ENCODE results near the gene TMED1. TPM values are rescaled to one million over a fixed set of nuclear protein-coding genes. Genes with fewer than 3 reads are reported as not detected.

Gene TMED1
- total RNA-seq, 2 donors from 2014 or later: 41.9 to 47.8 TPM

DNA sequence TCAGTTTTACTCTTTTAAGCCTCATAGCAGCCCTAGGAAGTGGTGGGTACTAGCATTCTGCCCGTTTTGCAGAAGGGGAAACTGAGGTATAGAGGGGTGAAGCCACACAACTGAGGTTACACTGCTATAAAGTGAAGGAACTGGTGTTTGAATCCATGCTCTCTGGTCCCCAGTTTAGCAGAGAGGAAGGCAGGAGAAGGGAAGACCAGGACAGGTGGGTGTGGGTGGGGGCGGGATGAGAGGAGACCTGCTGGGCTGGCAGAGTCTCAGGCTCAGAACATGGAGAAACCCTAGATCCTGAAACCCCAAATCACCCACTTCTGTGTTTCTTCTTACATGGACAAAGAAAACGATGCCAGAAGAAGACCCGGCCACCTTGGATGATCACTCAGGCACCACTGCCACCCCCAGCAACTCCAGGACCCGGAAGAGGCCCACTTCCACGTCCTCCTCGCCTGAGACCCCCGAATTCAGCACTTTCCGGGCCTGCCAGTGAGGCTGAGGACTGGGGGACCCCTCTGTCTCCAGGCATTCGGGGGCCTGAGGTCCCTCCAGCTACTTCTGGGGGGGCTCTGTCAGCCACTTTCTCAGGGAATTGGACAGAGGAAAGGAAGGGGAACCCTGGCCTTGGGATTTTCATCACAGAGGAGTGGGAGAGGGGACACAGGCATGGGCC, 33.0 kb upstream of the TMED1 start:
- H3K36me3 ChIP-seq: no peaks in the 10 kb centered on the region
- WGBS: 92% methylated on average over 10 of the region's 10 CpGs
- H3K4me3 ChIP-seq: no peak overlapping the region
- no peaks in the 10 kb centered on the region for H3K9me3 ChIP-seq
- TF ChIP-seq POLR2A (IDR thresholded peaks at IDR 0.05) (no peak), POLR2AphosphoS5 (IDR thresholded peaks at IDR 0.05) (no peak)
- TF ChIP-seq, protein P1, sequence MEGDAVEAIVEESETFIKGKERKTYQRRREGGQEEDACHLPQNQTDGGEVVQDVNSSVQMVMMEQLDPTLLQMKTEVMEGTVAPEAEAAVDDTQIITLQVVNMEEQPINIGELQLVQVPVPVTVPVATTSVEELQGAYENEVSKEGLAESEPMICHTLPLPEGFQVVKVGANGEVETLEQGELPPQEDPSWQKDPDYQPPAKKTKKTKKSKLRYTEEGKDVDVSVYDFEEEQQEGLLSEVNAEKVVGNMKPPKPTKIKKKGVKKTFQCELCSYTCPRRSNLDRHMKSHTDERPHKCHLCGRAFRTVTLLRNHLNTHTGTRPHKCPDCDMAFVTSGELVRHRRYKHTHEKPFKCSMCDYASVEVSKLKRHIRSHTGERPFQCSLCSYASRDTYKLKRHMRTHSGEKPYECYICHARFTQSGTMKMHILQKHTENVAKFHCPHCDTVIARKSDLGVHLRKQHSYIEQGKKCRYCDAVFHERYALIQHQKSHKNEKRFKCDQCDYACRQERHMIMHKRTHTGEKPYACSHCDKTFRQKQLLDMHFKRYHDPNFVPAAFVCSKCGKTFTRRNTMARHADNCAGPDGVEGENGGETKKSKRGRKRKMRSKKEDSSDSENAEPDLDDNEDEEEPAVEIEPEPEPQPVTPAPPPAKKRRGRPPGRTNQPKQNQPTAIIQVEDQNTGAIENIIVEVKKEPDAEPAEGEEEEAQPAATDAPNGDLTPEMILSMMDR (IDR thresholded peaks at IDR 0.05): no peak
- H3K4me1 ChIP-seq (replicated peaks): no peaks in the 10 kb centered on the region
- no peak overlapping the region for H3K27ac ChIP-seq
- no peak for DNase-seq (ENCODE audit: low spot score)
- H3K27me3 ChIP-seq (replicated peaks; ENCODE audit: insufficient read depth): no peaks in the 10 kb centered on the region
- intact Hi-C loops (cut with DNase I): no loop called here

DNA sequence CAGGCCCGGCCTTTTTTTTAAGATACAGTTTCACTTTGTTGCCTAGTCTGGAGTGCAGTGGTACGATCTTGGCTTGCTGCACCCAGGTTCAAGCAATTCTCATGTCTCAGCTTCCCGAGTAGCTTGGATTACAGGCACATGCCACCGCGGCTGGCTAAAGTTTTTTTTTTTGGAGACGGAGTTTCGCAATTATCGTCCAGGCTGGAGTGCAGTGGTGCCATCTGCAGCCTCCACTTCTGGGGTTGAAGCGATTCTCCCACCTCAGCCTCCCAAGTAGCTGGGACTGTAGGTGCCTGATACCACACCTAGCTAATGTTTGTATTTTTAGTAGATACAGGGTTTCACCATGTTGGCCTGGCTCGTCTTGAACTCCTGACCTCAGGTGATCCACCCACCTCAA, 30.5 kb upstream of the TMED1 start:
- no peak overlapping the region for H3K27ac ChIP-seq
- TF ChIP-seq, protein P1 (IDR thresholded peaks at IDR 0.05): no peak
- TF ChIP-seq POLR2AphosphoS5 (IDR thresholded peaks at IDR 0.05) (no peak), POLR2A (IDR thresholded peaks at IDR 0.05) (no peak)
- no peak for DNase-seq (ENCODE audit: low spot score)
- no peak overlapping the region for H3K4me3 ChIP-seq
- H3K27me3 ChIP-seq (replicated peaks; ENCODE audit: insufficient read depth): no peaks in the 10 kb centered on the region
- no peaks in the 10 kb centered on the region for H3K9me3 ChIP-seq
- 87% methylated on average over 10 of the region's 10 CpGs for WGBS
- H3K36me3 ChIP-seq: no peaks in the 10 kb centered on the region
- intact Hi-C loops (cut with DNase I): no loop called here
- no peaks in the 10 kb centered on the region for H3K4me1 ChIP-seq (replicated peaks)

DNA sequence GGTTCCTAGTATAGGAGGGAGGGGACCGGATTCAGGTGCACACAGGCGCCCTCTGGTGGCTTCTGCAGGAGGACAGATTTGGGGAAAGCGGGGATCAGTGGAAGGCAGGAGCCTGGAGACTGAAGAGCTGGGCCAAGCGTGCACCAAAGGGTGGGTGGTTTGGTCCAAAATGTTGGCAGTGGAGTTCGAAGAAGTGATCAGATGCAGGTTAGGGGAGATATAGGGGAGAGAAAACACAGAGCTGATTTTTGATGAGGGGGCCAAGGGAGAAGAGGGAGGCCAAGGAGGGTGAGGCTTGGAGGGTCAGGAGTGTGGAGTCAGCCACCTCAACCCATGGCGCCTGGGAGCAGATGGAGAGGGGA, 28.5 kb upstream of the TMED1 start:
- peak; percentile 83 for DNase-seq (ENCODE audit: low spot score)
- TF ChIP-seq, protein P1 (IDR thresholded peaks at IDR 0.05): peak; percentile 79 to 88 (median 86)
- TF ChIP-seq POLR2A (IDR thresholded peaks at IDR 0.05): no peak
- TF ChIP-seq POLR2AphosphoS5 (IDR thresholded peaks at IDR 0.05): peak; percentile 72
- Histone ChIP-seq H3K4me1 (replicated peaks) (no peaks in the 10 kb centered on the region), H3K36me3 (no peaks in the 10 kb centered on the region), H3K27ac (peak overlapping the region in 1 of 2 donors; percentile 70), H3K4me3 (no peak overlapping the region), H3K9me3 (no peaks in the 10 kb centered on the region), H3K27me3 (replicated peaks; ENCODE audit: insufficient read depth) (no peaks in the 10 kb centered on the region)
- intact Hi-C loops (cut with DNase I): loop anchor here (5.0 kb wide), 1 partner anchor 147 kb away; the partner anchor contains the start of gene DNM2
- whole genome bisulfite sequencing: 13% methylated on average over 6 of the region's 6 CpGs

DNA sequence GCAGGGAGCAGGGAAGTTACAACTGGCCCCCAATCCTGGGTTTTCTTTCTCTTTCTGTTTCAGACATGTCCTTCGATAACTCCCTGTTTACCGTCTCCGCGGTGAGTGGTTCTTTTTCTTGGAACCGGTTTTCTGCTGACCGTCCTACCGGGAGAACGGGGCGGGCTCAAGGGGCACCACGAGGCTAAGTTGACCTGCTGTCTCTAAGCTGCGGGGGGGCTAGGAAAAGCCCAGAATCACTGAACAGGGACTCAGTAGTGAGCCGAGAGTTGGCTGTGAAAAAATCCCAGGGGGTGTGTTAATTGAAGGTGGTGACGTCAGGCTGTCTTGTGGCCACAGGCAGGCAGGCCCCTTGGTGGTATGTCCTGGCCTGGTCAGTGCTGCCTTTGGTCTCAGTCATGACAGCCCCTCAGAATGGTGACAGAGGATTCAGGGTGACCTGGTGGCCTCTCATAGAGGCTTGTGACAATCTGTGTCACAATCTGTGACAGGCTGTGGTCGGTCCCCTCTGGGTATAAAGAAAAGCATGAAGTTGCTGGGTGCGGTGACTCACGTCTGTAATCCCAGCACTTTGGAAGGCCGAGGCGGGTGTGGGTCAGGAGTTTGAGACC, 27.2 kb upstream of the TMED1 start:
- H3K9me3 ChIP-seq: no peaks in the 10 kb centered on the region
- peak overlapping the region in 1 of 2 donors; percentile 10 for H3K4me3 ChIP-seq
- DNase-seq (ENCODE audit: low spot score): peak; percentile 51
- no peaks in the 10 kb centered on the region for H3K27me3 ChIP-seq (replicated peaks; ENCODE audit: insufficient read depth)
- intact Hi-C loops (cut with DNase I): loop anchor here (5.0 kb wide), 1 partner anchor 146 kb away; the partner anchor contains the start of gene DNM2
- WGBS: 50% methylated on average over 18 of the region's 18 CpGs
- no peaks in the 10 kb centered on the region for H3K36me3 ChIP-seq
- TF ChIP-seq, protein P1 (IDR thresholded peaks at IDR 0.05): no peak
- TF ChIP-seq POLR2AphosphoS5 (IDR thresholded peaks at IDR 0.05) (peak; percentile 64), POLR2A (IDR thresholded peaks at IDR 0.05) (no peak)
- no peaks in the 10 kb centered on the region for H3K4me1 ChIP-seq (replicated peaks)
- peak overlapping the region; percentile 66 to 70 for H3K27ac ChIP-seq

Measured in prostate gland (tissue), 2 donors.